T-helper 22 cell (primary cell): ENCODE measurements around the gene MKLN1.

Experiments used
- DNase-seq: peaks from one replicate; pipeline ENCODE4 v3.0.0-alpha.2; 2020; ENCODE audit warnings: low read depth

Gene MKLN1

GRCh38 chr7:131466735-131467365 is 139.2 kb downstream of the MKLN1 start:
- DNase-seq, result no peak

- no peak for DNase-seq
These were observed 140.1 kb downstream of the MKLN1 start for GRCh38 chr7:131467788-131468187.

GRCh38 chr7:131471250-131472004 is 143.8 kb downstream of the MKLN1 start:
- DNase-seq, result no peak

- no peak for DNase-seq
These were observed 149.1 kb downstream of the MKLN1 start for GRCh38 chr7:131476740-131477139.

- no peak for DNase-seq
These were observed 153.0 kb downstream of the MKLN1 start for GRCh38 chr7:131480384-131481315.

GRCh38 chr7:131482800-131483199 is 155.1 kb downstream of the MKLN1 start:
- no peak for DNase-seq

GRCh38 chr7:131483586-131483985 is 155.9 kb downstream of the MKLN1 start:
- DNase-seq, result no peak

- no peak for DNase-seq
These were observed 158.7 kb downstream of the MKLN1 start for GRCh38 chr7:131486346-131486745.

- no peak for DNase-seq
These were observed 159.5 kb downstream of the MKLN1 start for GRCh38 chr7:131487217-131487616.

- DNase-seq, result no peak
These were observed 160.7 kb downstream of the MKLN1 start for GRCh38 chr7:131488361-131488760.

GRCh38 chr7:131489196-131489595 is 161.5 kb downstream of the MKLN1 start:
- DNase-seq, result no peak

- no peak for DNase-seq
These were observed 162.2 kb downstream of the MKLN1 start for GRCh38 chr7:131489881-131490280.

GRCh38 chr7:131493081-131493480 is 165.4 kb downstream of the MKLN1 start:
- DNase-seq, result no peak

- DNase-seq, result no peak
These were observed 165.9 kb downstream of the MKLN1 start for GRCh38 chr7:131493581-131493980.

- DNase-seq, result no peak
These were observed 166.5 kb downstream of the MKLN1 start for GRCh38 chr7:131494182-131494581.

- no peak for DNase-seq
These were observed 168.2 kb downstream of the MKLN1 start for GRCh38 chr7:131495669-131496498.

GRCh38 chr7:131497454-131497853 is 169.8 kb downstream of the MKLN1 start:
- no peak for DNase-seq

- DNase-seq, result no peak
These were observed 170.7 kb downstream of the MKLN1 start for GRCh38 chr7:131498237-131498885.

GRCh38 chr7:131499801-131500200 is 172.1 kb downstream of the MKLN1 start:
- DNase-seq, result no peak

- no peak for DNase-seq
These were observed 172.7 kb downstream of the MKLN1 start for GRCh38 chr7:131500357-131500756.

- no peak for DNase-seq
These were observed 173.7 kb downstream of the MKLN1 start for GRCh38 chr7:131501422-131501821.
